ENCODE results near the gene KCNJ13. TPM values are rescaled to one million over a fixed set of nuclear protein-coding genes. Genes with fewer than 3 reads are reported as not detected.

KCNJ13 gene
- not detected in 2 replicates for polyA plus RNA-seq (2011; rRNA removed)
- not detected in 2 replicates for polyA plus RNA-seq (2012; cell fraction: cytosol; rRNA removed)
- polyA plus RNA-seq (2012; cell fraction: nucleus; rRNA removed): not detected in 2 replicates
- not detected in 3 replicates for polyA plus RNA-seq (2017; fragmentation: RNase III; extraction: RNeasy Plus Mini Kit Qiagen cat#74134 plus additional on column Dnase treatment)
- not detected in 2 replicates for polyA minus RNA-seq (2011; rRNA and poly(A)+ RNA removed)

GRCh38 chr2:232776435-232776834, at the start of gene KCNJ13:
Gene KCNJ13, minus strand, starts transcription at chr2:232776565. Its CDS starts 5,203 bp downstream, at chr2:232771362.
- ATAC-seq (no peak), FAIRE-seq (no peak), DNase-seq (ENCODE audit: low read depth in 1 of 2, low spot score in 1 of 2) (no peak)
- Histone ChIP-seq H3K4me1 (peaks cover 5% of the 10 kb centered on the region), H3K4me3 (no peak within 1 kb of the TSS), H3K27ac (no peak within 1 kb of the TSS), H3K4me2 (no peak within 1 kb of the TSS), H3K9me3 (no peaks in the 10 kb centered on the region)
- POLR2A ChIA-PET: no interaction called here
- no peak for TF ChIP-seq ATOH8 (CRISPR knock-in tag; IDR thresholded peaks at IDR 0.05; ENCODE audit: low read depth)
- no peak for TF ChIP-seq CEBPB (IDR thresholded peaks at IDR 0.05)
- no peak for TF ChIP-seq REST (IDR thresholded peaks at IDR 0.05)
- TF ChIP-seq SREBF2 (IDR thresholded peaks at IDR 0.05): no peak
- no peak for TF ChIP-seq CHD2 (IDR thresholded peaks at IDR 0.05; ENCODE audit: low read length, partially characterized antibody)
- no peak for TF ChIP-seq MYC (IDR thresholded peaks at IDR 0.05; ENCODE audit: borderline replicate concordance, low read length)
- TF ChIP-seq E2F6 (IDR thresholded peaks at IDR 0.05; ENCODE audit: borderline replicate concordance, low read depth): no peak
- TF ChIP-seq, protein P1, sequence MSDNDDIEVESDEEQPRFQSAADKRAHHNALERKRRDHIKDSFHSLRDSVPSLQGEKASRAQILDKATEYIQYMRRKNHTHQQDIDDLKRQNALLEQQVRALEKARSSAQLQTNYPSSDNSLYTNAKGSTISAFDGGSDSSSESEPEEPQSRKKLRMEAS (IDR thresholded peaks at IDR 0.05): no peak
- TF ChIP-seq POLR2AphosphoS2 (conservative IDR thresholded peaks at IDR 0.05; ENCODE audit: low read length): no peak
- WGBS (ENCODE audit: missing lambda C conversion rate): 91% methylated on average over 1 of the region's 1 CpG
- CTCF ChIA-PET: no interaction called here

GRCh38 chr2:232817756-232818155, 41.4 kb upstream of the KCNJ13 start:
- POLR2A ChIA-PET: no interaction called here
- Histone ChIP-seq H3K4me2 (no peak overlapping the region), H3K4me1 (no peaks in the 10 kb centered on the region), H3K9me3 (no peaks in the 10 kb centered on the region), H3K27ac (no peak overlapping the region), H3K4me3 (no peak overlapping the region)
- TF ChIP-seq EHF (CRISPR knock-in tag; IDR thresholded peaks at IDR 0.05): no peak
- TF ChIP-seq, protein P2, sequence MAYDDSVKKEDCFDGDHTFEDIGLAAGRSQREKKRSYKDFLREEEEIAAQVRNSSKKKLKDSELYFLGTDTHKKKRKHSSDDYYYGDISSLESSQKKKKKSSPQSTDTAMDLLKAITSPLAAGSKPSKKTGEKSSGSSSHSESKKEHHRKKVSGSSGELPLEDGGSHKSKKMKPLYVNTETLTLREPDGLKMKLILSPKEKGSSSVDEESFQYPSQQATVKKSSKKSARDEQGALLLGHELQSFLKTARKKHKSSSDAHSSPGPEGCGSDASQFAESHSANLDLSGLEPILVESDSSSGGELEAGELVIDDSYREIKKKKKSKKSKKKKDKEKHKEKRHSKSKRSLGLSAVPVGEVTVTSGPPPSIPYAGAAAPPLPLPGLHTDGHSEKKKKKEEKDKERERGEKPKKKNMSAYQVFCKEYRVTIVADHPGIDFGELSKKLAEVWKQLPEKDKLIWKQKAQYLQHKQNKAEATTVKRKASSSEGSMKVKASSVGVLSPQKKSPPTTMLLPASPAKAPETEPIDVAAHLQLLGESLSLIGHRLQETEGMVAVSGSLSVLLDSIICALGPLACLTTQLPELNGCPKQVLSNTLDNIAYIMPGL (CRISPR knock-in tag; IDR thresholded peaks at IDR 0.05; ENCODE audit: borderline replicate concordance): no peak
- TF ChIP-seq FOSB (CRISPR knock-in tag; IDR thresholded peaks at IDR 0.05): no peak
- TF ChIP-seq, protein P3, sequence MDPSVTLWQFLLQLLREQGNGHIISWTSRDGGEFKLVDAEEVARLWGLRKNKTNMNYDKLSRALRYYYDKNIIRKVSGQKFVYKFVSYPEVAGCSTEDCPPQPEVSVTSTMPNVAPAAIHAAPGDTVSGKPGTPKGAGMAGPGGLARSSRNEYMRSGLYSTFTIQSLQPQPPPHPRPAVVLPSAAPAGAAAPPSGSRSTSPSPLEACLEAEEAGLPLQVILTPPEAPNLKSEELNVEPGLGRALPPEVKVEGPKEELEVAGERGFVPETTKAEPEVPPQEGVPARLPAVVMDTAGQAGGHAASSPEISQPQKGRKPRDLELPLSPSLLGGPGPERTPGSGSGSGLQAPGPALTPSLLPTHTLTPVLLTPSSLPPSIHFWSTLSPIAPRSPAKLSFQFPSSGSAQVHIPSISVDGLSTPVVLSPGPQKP (IDR thresholded peaks at IDR 0.05; ENCODE audit: low read depth, low read length): no peak
- no peak for TF ChIP-seq POLR2A (IDR thresholded peaks at IDR 0.05; ENCODE audit: low read length)
- no peak for TF ChIP-seq HOXB5 (CRISPR knock-in tag; IDR thresholded peaks at IDR 0.05)
- DNase-seq (ENCODE audit: low read depth in 1 of 2, low spot score in 1 of 2) (no peak), FAIRE-seq (no peak), ATAC-seq (no peak)
- 82% methylated on average over 3 of the region's 3 CpGs for WGBS (ENCODE audit: missing lambda C conversion rate)
- CTCF ChIA-PET: no interaction called here

Data from A549 (cell line).